Stimulated activated CD8-positive, alpha-beta memory T cell treated with anti-CD3 and anti-CD28 coated beads, Interleukin-15, amount 100 ng/mL, for 1 hour (primary cell): ENCODE results near the gene THBS3.
"Not testable (repeated sequence)": the region's sequence is repeated elsewhere in the genome, so short reads cannot be mapped to it uniquely, and the experiment has no call there.

Experiments
- DNase-seq: peaks from one replicate; pipeline ENCODE4 v3.0.0-alpha.2; 2020; ENCODE audit warnings: low read depth

The THBS3 gene

DNA sequence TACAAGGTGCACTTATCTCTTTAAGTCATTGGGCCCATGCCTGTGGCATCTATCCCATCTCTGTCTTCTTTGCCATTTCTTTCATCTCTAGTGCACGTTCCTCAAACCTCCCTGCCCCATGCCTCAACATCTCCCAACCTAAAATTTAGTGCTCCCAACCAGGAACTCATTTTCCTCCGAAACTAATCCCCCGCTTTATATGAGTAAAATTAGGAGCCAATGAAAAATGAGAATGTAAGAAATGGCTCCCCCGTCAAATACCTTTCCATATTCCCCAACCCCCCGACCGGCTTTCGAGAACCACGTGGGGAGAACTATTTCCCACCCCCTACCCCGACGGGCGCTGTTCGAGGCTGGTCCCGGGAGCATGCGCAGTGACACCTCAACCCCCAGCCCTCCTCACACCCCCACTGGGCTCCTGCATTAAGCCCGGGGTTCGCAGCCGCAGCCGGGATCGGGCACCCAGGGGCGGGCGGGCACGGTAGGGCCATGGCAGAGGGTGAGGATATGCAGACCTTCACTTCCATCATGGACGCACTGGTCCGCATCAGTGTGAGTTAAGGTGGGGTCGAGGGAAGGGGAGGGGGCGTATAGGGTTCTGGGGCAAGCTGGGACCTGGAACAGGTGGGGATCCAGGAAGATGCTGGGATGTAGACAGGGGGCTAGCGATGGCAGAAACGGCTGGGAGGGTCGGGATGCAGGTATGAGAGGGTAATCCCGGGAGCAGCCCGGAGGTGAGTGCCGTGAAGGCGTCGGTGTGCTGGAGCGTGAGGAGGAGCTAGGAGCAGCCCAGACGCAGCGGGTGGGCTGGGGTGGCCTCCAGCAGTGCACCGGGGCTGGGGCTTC lies 34.0 kb downstream of the THBS3 start, which contains the start of gene TRIM46:
TRIM46 (plus strand) TSS at position 372 of the 846 bp plus-strand sequence; CDS start at position 490, 118 bp downstream.
- DNase-seq: no peak

DNA sequence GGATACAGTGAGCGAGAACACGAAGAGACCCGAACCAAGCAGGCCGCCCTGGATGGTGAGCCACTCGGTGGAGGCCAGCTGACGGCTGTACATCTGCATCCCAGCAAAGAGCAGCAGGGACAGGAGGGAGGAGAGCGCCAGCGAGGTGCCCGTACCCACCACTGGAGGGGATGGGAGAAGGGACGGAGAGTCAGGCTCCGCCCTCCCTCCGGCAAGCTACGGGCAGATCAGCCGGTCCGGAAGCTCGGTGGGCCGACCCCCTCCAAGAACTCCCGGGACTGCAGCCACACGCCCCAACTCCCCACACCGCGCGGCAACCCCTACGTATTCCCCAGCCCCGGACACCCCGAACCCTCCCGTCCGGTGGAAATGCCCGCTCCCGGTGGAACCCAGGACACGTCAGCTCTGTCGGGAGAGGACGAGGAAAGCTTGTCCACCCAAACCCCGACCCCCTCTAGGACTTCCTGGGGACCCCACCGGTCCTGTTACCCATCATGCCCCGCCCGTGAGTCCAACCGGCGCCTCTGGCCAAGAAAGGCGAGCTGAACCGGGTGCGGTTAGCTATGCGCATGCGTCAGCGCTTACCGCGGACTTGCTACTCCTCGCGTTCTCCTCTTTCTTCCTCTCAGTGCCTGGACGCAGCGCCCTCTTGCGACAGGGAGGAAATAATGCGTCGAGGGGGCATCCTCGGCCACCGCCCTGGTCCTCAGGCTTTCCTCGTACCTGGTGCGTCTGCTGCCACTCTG lies 34.8 kb downstream of the THBS3 start, which contains the start of gene KRTCAP2:
KRTCAP2 (minus strand) TSS at position 573 of the 746 bp plus-strand sequence; CDS start at position 493, 80 bp downstream.
- peak; percentile 92 for DNase-seq

DNA sequence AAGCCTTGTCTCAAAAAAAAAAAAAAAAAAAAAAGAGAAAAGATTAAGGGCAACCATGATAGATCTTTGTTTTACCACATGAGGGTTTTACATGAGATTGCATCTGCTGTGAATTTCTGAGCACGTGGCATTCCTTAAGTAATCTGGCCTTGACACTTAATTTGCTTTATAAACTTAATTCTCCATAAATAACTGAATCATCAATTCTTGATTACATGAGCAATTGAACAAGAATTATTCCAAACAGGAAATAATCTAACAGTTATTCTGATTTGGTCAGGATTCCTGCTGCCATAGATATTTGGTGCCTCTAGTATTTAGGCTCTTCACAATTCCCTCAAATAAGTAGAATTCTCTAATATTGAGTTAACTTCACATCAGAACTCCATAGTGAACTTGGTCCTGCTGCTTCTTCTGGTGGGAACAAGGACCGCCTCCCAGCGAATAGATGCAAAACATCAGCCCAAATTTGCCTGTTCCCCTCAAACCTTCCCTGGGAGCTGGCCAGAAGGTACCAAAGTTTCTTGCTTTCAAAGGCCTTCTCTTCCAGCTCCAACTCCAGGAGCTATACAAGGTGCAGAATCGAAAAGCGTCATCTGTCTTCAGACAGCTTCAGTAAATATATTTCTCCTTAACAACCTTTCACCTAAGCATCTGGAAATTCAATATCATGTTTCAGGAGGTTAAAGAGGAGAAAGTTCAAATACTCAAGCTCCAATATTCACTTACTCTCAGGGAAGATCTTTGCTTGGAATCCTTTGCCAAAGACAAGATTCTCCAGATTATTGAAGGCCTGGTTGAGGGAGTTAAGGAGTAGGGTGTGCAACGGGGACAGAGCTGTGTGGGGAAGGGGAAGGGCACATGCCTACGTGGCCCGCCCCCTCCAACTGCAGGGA lies 35.6 kb downstream of the THBS3 start:
- DNase-seq: no peak

DNA sequence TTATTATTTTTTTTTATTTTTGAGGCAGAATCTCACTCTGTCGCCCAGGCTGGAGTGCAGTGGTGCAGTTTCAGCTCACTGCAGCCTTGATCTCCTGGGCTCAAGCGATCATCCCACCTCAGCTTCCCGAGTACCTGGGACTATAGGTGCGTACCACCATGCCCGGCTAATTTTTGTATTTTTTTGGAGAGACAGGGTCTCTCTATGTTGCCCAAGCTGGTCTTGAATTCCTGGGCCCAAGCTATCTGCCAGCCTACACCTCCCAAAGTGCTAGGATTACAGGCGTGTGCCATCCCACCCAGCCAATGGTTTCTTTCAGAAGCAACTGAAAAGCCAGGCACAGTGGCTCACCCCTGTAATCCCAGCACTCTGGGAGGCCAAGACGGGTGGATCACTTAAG lies 36.9 kb downstream of the THBS3 start:
- no peak for DNase-seq

DNA sequence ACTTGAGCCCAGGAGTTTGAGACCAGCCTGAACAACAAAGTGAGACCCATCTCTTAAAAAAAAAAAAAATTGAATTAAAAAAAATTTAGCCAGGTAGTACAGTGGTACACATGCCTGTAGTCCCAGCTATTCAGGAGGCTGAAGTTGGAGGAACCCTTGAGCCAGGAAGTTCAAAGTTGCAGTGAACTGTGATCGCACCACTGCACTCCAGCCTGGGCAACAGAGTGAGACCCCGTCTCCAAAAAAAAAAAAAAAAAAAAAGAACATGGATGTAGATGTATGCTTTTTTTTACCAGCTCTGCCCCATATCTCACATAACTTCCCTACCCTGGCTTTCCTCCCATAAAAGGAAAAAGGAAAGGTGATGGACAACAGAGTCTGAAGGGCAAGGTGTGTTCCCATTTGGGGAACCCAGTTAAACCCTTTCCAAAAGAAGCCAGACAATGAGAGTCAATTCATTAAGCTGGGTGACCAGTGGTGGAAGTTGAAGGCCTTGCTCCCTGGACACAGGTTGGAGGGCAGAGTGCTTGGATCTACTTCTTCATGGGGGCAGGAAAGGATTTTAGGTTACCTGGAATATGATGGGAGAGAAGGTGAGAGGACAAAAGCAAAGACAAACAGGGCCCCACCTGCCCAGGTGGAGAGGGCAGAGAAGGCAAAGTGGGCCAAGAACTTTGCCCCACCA lies 37.5 kb downstream of the THBS3 start:
- no peak for DNase-seq

DNA sequence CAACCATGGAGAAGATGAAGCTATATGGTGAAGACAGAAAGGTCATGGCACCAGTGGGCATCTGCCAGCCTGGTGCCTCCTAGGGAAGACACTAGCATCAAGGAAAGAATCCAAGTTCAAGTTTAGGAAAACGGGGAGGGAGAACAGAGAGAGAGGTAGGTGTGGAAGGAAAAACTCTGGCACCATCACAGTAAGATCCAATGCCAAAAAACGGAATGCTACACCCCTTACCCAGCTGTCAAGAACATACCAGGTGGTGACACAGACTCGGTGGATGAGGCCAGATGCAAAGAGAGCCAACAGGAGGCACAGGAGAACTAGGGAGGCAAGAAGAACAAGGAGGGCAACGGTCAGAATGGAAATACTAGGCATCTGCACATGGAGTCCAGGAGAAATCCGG lies 38.2 kb downstream of the THBS3 start:
- DNase-seq: no peak

DNA sequence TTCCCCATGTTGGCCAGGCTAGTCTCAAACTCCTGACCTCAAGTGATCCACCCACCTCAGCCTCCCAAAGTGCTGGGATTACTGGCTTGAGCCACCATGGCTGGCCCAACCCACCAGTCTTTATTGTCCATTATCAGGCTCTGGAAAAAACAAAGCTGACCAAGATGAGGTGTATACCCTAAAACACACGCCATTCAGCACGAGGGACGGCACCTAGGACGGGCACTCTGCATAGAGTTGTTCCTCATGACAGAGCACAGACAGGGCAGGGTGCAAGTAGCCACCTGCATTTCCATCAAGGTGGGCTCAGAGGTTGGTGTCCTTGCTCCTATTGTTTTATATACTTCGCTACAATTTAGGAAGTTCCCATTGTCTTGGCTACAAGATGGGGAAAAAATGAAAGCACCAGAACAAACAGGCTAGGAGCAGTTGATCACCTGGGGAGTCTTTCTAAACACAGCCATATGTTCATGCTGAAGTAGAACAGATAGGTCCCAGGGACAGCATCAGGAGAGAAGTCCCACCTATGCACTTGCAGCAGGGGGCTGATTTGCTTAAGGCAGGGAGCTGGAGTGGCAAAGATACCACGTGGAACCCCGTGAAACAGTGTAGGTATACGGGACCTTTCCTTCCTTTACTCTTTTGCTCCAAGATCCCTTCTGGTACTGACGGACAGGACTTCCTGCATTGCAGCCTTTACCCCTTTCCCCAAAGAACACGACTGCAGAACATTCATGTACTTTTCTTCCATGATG lies 39.1 kb downstream of the THBS3 start:
- DNase-seq: no peak

DNA sequence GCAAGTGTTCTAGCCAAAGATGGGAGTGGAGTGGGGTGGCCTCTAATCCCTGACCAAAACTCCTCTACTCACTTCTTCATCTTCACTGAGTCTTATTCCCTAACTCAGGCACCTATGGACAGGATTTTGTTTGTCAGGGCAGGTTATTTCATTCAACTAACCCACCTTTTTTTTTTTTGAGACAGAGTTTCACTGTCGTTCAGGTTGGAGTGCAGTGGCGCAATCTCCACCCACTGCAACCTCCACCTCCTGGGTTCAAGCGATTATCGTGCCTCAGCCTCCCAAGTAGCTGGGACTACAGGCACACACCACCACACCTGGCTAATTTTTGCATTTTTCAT lies 39.6 kb downstream of the THBS3 start:
- not testable (repeated sequence) for DNase-seq

DNA sequence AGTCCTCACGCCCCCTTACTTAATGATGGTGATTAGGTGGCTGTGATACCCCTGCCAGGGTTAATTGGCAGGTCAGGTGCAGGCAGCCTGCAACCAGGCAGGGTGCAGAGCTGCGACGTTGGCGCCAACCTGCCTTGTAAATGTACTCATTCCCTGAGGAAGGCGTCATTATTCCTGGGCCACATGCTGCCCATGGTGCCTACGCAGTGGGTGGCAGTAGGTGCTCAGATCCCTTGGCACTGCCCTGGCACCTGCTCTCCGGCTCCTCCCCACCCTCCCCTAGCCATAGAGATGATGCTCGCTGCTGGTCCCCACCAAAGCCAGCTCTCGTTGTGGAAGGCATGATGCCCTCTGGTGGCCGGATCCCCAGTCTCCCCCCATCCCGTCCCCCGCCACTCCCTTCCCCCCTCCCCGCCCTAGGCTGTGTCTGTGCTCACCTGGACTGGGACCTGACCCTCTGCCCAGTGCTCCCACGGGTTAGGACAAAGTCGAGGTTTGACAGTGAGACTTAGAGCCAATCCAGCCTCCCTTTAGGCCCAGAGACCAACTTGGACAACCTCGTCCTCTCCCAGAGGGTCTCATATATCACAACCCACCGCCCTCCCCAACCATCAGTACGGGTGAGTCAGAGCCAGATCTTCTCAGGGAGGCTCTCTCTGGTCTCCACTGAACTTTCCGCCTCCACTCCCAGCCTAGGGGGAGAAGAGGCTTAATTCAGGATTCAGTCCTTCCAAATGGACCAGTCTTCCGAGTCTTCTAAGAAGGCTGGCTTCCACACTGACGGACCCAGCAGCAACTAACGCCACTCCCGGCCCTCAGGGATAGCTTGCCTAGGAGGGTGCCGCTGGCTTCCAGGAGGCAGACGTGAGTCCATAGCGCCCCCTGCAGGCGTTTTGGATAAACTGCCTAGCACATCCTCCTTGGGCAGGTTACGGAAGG lies 40.3 kb downstream of the THBS3 start:
- peak; percentile 76 for DNase-seq

DNA sequence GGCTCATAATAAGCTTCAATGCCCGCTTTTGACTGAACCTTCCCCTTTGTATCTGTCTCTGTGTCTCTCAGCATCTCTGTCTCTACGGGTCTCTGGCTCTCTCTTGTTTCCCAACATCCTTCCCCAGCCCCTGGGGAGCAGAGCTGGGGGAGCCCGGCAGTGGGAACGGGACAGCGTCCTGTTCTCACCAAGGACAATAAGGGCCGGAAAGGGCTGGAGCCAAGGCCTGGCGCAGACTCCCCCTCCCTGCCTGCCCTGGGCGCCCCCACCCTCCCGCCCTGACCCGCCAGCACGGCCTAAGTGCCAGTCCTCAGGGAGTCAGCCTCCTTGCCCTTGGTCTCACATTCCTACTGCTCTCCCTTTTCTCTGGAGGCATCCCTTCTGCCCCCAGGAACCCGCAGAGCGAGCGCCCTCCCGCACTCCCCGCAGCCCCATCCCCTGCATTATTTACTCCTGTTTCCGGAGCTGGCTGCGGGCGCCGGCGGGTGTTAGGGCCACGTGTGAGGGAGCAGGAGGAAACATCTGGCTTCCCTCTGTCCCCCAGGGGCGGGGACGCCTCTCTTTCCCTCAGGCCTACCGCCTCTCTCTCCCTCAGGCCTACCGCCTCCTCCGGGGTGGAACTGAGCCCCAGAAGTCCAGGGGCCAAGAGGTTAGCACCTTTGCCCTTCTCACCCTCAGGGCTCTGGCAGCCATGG lies 41.1 kb downstream of the THBS3 start:
- no peak for DNase-seq

DNA sequence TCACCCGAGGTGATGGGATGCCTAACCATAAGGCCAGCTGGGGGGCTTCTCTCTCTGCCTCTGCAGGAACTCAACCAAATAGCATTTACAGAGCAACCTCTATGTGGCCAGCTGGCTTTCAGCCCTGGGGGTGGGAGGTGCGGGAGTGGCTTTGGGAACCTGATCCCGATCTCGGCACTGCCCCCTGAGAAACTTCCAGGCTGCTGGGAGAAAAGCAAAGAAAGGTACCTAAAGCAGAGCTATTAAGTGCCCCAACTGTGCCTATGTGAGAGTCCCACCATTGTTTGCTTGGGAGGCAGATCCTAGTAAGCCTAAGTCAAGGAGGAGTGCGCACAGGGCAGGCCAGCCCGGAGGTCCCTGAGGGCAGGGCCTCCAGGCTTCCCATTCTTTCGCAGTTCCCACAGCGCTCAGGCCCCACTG lies 41.6 kb downstream of the THBS3 start:
- DNase-seq: no peak

DNA sequence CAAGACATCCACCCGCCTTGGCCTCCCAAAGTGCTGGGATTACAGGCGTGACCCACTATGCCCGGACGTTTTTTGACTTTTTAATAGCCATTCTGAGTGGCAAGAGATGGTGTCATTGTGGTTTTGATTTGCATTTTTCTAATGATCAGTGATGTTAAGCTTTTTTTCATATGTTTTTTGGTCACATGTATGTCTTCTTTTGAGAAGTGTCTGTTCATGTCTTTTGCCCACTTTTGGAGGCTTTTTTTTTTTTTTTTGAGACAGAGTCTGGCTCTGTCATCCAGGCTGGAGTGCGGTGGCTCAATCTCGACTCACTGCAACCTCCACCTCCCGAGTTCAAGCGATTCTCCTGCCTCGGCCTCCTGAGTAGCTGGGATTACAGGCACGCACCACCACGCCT lies 43.1 kb downstream of the THBS3 start:
- not testable (repeated sequence) for DNase-seq

DNA sequence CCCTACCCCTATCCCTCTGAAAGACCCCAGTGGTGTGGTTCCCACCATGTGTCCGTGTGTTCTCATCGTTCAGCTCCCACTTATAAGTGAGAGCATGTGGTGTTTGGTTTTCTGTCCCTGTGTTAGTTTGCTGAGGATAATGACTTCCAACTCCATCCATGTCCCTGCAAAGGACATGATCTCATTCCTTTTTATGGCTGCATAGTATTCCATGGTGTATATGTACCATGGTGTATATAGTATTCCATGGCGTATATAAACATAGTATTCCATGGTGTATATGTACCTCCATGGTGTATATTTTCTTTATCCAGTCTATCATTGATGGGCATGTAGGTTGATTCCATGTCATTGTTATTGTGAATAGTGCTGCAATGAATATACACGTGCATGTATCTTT lies 43.9 kb downstream of the THBS3 start:
- not testable (repeated sequence) for DNase-seq

DNA sequence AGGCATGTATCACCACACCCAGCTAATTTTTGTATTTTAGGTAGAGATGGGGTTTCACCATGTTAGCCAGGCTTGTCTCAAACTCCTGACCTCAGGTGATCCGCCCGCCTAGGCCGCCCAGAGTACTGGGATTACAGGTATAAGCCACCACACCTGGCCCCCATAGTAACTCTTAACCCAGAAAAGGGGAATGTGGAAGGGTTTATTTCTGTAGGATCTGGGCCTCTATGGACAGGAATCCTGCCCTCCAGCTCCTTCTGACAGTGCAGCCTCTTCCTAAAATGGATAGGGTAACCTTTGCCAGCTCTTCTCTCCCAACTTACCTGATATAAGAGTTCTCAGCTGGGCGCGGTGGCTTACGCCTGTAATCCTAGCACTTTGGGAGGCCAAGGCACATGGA lies 45.1 kb downstream of the THBS3 start:
- not testable (repeated sequence) for DNase-seq

DNA sequence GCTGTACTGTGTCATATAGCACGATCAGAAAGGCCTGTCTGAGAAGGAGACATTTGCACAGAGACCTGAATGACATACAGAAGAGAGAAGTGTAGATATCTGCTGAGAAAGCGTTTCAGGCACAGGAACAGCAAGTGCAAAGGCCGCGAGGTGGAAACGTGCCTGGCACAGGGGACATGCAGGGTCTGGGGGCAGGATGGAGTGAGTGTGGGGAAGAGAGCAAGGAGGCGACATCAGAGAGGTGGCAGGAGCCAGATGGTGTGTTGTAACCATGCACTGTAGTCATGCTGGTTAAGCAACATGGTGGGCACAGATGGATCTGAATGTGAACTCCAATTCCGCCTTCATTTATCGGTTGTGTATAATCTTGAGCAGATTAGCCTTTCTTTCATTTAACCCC lies 47.6 kb downstream of the THBS3 start:
- no peak for DNase-seq

DNA sequence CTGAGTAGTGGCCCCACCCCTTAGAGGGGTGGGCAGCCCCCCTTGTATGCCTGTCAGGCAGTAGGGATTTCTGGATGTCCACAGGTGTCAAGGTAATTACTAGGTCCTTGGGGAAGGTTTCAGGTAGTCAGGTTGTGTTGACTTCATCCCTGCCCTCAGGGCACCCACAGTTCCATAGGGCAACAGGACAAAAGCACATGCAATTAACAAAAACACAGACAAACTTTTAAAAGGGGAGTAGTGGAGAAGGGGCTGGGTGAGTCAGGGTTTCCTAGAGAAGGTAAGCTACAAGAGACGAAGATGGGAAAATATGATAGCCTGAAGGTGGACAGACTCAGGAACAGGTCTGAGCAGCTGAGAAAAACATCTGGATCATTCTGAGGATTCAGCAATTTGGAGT lies 48.7 kb downstream of the THBS3 start:
- DNase-seq: no peak

DNA sequence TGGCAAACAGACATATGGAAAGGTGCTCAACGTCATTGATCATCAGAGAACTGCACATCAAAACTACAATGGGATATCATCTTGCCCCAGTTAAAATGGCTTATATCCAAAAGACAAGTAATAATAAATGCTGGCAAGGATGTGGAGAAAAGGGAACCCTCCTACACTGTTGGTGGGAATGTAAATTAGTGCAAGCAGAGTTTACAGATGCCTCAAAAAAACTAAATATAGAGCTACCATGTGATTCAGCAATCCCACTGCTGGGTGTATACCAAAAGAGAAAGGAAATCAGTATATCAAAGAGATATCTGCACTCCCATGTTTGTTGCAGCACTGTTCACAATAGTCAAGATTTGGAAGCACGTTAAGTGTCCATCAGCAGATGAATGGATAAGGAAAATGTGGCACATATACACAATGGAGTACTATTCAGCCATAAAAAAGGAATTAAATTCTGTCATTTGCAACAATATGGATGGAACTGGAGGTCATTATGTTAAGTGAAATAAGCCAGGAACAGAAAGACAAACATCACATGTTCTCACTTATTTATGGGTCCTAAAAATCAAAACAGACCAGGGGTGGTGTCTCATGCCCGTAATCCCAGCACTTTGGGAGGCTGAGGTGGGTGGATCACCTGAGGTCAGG lies 51.6 kb downstream of the THBS3 start:
- not testable (repeated sequence) for DNase-seq
